ENCODE results near the gene ZNF330. TPM values are rescaled to one million over a fixed set of nuclear protein-coding genes. Genes with fewer than 3 reads are reported as not detected.

ZNF330 gene
- total RNA-seq, 2 donors from 2014 or later: 31.8 to 39.7 TPM

DNA sequence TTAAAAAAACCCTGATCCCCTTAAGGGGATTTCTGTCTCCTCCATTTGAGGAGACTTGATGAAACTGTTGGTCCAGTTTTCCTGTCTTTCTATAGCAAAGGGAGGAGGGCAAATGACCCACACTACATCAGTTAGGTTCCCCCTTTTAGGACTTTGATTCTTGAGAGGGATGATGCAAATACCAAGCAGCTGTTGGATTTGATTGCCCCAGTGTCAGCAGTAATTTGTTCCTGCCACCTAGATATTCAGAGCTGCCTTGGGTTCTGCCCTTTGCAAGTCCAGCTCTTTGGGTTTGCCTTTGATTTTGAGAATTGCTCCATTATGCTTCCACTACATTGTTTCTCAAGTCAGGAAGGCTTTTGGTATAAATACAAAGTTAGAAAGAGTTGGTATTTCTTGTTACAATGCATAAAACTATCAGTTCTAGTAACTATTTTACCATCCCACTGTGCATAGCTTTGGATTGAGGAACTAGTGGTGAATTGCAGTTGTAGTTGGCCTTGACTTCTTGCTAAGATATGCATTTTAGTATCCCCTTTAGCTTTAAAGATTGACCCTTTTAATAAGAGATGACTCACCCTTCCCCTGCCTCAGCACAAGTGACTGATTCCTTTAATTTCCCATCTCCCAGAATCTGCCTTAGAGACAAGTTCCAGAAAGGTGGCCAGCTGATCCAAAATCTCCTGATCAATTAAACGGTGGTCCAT lies 24.3 kb upstream of the ZNF330 start:
- Mint-ChIP-seq H3K9me3 (peaks cover 9% of the 10 kb centered on the region), H3K4me1 (no peaks in the 10 kb centered on the region), H3K27me3 (ENCODE audit: insufficient read depth) (peaks cover 10% of the 10 kb centered on the region), H3K4me3 (no peak overlapping the region), H3K27ac (no peak overlapping the region), H3K36me3 (ENCODE audit: low read depth) (no peaks in the 10 kb centered on the region)
- Histone ChIP-seq H3K36me3 (ENCODE audit: control insufficient read depth, insufficient read depth, low read length) (no peaks in the 10 kb centered on the region), H3K27me3 (ENCODE audit: control insufficient read depth, insufficient read depth, low read length, poor library complexity, severe bottlenecking) (peaks cover 6% of the 10 kb centered on the region), H3K27ac (ENCODE audit: low read depth, low read length) (no peak overlapping the region), H3K4me3 (ENCODE audit: low read length) (no peak overlapping the region), H3K9ac (ENCODE audit: extremely low read depth, low read length, poor library complexity, severe bottlenecking) (no peak overlapping the region), H3K9me3 (ENCODE audit: control insufficient read depth, low read length) (peaks cover 9% of the 10 kb centered on the region), H3K4me1 (ENCODE audit: control insufficient read depth, insufficient read depth, low read length) (no peaks in the 10 kb centered on the region)
- TF ChIP-seq, protein P1, sequence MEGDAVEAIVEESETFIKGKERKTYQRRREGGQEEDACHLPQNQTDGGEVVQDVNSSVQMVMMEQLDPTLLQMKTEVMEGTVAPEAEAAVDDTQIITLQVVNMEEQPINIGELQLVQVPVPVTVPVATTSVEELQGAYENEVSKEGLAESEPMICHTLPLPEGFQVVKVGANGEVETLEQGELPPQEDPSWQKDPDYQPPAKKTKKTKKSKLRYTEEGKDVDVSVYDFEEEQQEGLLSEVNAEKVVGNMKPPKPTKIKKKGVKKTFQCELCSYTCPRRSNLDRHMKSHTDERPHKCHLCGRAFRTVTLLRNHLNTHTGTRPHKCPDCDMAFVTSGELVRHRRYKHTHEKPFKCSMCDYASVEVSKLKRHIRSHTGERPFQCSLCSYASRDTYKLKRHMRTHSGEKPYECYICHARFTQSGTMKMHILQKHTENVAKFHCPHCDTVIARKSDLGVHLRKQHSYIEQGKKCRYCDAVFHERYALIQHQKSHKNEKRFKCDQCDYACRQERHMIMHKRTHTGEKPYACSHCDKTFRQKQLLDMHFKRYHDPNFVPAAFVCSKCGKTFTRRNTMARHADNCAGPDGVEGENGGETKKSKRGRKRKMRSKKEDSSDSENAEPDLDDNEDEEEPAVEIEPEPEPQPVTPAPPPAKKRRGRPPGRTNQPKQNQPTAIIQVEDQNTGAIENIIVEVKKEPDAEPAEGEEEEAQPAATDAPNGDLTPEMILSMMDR (conservative IDR thresholded peaks at IDR 0.05): no peak
- DNase-seq: no peak
- WGBS, 2 experiments (ENCODE audit: insufficient coverage in 1 of 2, insufficient read length in 1 of 2): 80 to 83% methylated on average over 1 of the region's 1 CpG

DNA sequence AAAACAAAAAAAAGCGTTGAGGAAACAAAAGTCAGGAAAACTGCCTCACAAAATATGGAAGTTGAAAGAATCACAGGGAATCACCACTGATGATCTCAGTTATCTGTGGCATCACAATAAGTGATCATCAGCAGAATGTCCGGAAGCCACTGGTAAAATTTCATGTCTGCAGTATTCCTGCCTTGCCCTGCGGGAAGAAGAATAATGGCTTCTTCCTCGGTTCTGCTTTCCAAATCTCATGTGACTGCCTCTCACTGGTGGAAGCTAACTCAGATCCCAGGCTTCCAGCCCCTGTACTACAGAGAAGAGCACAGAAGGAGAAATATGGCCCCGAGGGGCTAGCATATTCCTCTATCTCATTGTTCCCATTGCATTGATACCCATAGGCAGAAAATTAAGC lies 12.7 kb upstream of the ZNF330 start:
- H3K4me1 ChIP-seq (ENCODE audit: control insufficient read depth, insufficient read depth, low read length): no peaks in the 10 kb centered on the region
- H3K36me3 ChIP-seq (ENCODE audit: control insufficient read depth, insufficient read depth, low read length): no peaks in the 10 kb centered on the region
- no peak for DNase-seq
- no peaks in the 10 kb centered on the region for H3K4me1 Mint-ChIP-seq
- no peaks in the 10 kb centered on the region for H3K36me3 Mint-ChIP-seq (ENCODE audit: low read depth)
- no peak overlapping the region for H3K4me3 Mint-ChIP-seq
- WGBS, 2 experiments (ENCODE audit: insufficient coverage in 1 of 2, insufficient read length in 1 of 2): 51 to 71% methylated on average over 3 to 5 of the region's 5 CpGs
- no peak overlapping the region for H3K9ac ChIP-seq (ENCODE audit: extremely low read depth, low read length, poor library complexity, severe bottlenecking)
- H3K9me3 ChIP-seq (ENCODE audit: control insufficient read depth, low read length): no peaks in the 10 kb centered on the region
- H3K4me3 ChIP-seq (ENCODE audit: low read length): no peak overlapping the region
- H3K27ac Mint-ChIP-seq: no peak overlapping the region
- H3K27me3 ChIP-seq (ENCODE audit: control insufficient read depth, insufficient read depth, low read length, poor library complexity, severe bottlenecking): no peaks in the 10 kb centered on the region
- peaks cover 4% of the 10 kb centered on the region for H3K9me3 Mint-ChIP-seq
- TF ChIP-seq, protein P1 (conservative IDR thresholded peaks at IDR 0.05): no peak
- no peak overlapping the region for H3K27ac ChIP-seq (ENCODE audit: low read depth, low read length)
- H3K27me3 Mint-ChIP-seq (ENCODE audit: insufficient read depth): no peaks in the 10 kb centered on the region

DNA sequence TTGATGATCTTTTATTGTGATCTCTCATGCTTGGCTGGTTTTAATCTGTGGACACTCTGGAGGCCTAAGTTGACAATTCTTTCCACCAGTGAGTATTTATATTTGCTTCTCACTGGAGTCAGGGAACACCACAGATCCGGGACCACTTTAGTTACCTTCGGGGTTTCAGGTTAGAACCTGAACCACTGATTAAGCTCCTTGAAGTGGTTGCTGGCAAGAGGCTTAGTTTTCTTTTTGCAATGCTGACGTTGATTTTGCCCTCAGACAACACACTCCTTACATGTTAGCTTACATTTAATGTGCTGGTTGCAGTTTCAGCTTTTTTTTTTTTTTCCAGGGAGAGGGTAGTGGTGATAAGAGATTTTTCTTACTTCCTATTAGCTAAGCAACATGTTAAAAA lies 10.5 kb upstream of the ZNF330 start:
- Mint-ChIP-seq H3K9me3 (peaks cover 17% of the 10 kb centered on the region), H3K4me1 (no peaks in the 10 kb centered on the region), H3K4me3 (no peak overlapping the region), H3K36me3 (ENCODE audit: low read depth) (no peaks in the 10 kb centered on the region), H3K27me3 (ENCODE audit: insufficient read depth) (no peaks in the 10 kb centered on the region), H3K27ac (no peak overlapping the region)
- no peak for DNase-seq
- TF ChIP-seq, protein P1 (conservative IDR thresholded peaks at IDR 0.05): no peak
- H3K4me3 ChIP-seq (ENCODE audit: low read length): no peak overlapping the region
- 86 to 100% methylated on average over 2 to 3 of the region's 3 CpGs for WGBS, 2 experiments (ENCODE audit: insufficient coverage in 1 of 2, insufficient read length in 1 of 2)
- H3K9ac ChIP-seq (ENCODE audit: extremely low read depth, low read length, poor library complexity, severe bottlenecking): no peak overlapping the region
- H3K36me3 ChIP-seq (ENCODE audit: control insufficient read depth, insufficient read depth, low read length): no peaks in the 10 kb centered on the region
- no peaks in the 10 kb centered on the region for H3K4me1 ChIP-seq (ENCODE audit: control insufficient read depth, insufficient read depth, low read length)
- H3K9me3 ChIP-seq (ENCODE audit: control insufficient read depth, low read length): no peaks in the 10 kb centered on the region
- no peak overlapping the region for H3K27ac ChIP-seq (ENCODE audit: low read depth, low read length)
- H3K27me3 ChIP-seq (ENCODE audit: control insufficient read depth, insufficient read depth, low read length, poor library complexity, severe bottlenecking): no peaks in the 10 kb centered on the region
